ENCODE data around the gene CALML4. TPM values are rescaled to one million over a fixed set of nuclear protein-coding genes. Genes with fewer than 3 reads are reported as not detected.

CALML4 gene
- total RNA-seq, 4 donors from 2014 or later = 2.4 to 13.6 (median 4.8) TPM

DNA sequence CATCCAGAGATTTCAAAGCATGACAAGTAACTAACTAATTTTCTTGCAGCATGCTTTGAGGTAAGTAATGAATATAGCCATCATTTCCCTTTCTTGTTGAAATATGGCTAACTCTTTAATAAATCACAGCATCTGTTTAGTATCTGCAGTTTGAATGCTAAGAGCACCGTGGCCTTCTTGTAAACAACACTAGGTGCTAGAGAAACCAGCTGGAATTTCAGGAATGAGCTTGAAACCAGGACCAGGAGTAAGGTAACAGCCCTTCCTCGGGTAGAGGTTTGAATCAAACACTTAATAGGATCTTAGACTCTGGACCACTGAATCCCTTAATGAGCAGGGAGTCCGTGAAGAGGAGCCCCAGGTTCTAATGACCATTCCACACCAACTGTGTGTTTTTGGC, 13.6 kb downstream of the CALML4 start:
- peaks cover 26% of the 10 kb centered on the region for H3K36me3 ChIP-seq
- TF ChIP-seq, protein P1, sequence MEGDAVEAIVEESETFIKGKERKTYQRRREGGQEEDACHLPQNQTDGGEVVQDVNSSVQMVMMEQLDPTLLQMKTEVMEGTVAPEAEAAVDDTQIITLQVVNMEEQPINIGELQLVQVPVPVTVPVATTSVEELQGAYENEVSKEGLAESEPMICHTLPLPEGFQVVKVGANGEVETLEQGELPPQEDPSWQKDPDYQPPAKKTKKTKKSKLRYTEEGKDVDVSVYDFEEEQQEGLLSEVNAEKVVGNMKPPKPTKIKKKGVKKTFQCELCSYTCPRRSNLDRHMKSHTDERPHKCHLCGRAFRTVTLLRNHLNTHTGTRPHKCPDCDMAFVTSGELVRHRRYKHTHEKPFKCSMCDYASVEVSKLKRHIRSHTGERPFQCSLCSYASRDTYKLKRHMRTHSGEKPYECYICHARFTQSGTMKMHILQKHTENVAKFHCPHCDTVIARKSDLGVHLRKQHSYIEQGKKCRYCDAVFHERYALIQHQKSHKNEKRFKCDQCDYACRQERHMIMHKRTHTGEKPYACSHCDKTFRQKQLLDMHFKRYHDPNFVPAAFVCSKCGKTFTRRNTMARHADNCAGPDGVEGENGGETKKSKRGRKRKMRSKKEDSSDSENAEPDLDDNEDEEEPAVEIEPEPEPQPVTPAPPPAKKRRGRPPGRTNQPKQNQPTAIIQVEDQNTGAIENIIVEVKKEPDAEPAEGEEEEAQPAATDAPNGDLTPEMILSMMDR (IDR thresholded peaks at IDR 0.05) = no peak
- TF ChIP-seq POLR2A (IDR thresholded peaks at IDR 0.05) (no peak), POLR2AphosphoS5 (IDR thresholded peaks at IDR 0.05) (no peak), EP300 (IDR thresholded peaks at IDR 0.05) (no peak)
- H3K9me3 ChIP-seq = no peaks in the 10 kb centered on the region
- H3K27me3 ChIP-seq = no peaks in the 10 kb centered on the region
- 53% methylated on average over 3 of the region's 3 CpGs for WGBS
- H3K4me3 ChIP-seq = no peak overlapping the region
- H3K27ac ChIP-seq = no peak overlapping the region
- H3K4me1 ChIP-seq = peaks cover 21% of the 10 kb centered on the region
- DNase-seq (ENCODE audit: low spot score in 2 of 2) = no peak

DNA sequence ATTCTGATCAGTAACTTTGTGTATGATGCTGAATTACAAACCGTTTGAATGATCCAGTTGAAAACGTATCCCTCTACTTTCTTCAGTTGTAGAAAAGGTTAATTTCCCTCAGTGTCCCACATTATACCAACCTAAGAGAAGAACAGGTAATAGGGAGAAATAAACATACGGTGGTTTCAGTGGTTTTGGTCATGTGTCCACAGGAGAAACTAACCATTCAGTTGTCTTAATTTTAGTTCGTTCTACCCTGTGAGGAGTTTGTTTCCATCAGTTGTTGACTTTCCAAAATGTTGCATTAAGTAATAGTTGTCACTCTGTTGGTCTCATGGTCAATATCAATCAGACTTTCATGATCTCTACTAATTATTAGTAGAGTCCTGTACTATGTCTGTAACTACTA, 15.1 kb downstream of the CALML4 start:
- peaks cover 28% of the 10 kb centered on the region for H3K4me1 ChIP-seq
- no peaks in the 10 kb centered on the region for H3K27me3 ChIP-seq
- 93% methylated on average over 4 of the region's 4 CpGs for WGBS
- DNase-seq (ENCODE audit: low spot score in 2 of 2) = no peak
- no peak overlapping the region for H3K4me3 ChIP-seq
- H3K36me3 ChIP-seq = peaks cover 28% of the 10 kb centered on the region
- no peak for TF ChIP-seq EP300 (IDR thresholded peaks at IDR 0.05)
- TF ChIP-seq POLR2AphosphoS5 (IDR thresholded peaks at IDR 0.05) = no peak
- TF ChIP-seq, protein P1 (IDR thresholded peaks at IDR 0.05) = no peak
- TF ChIP-seq POLR2A (IDR thresholded peaks at IDR 0.05) = no peak
- H3K9me3 ChIP-seq = no peaks in the 10 kb centered on the region
- no peak overlapping the region for H3K27ac ChIP-seq

DNA sequence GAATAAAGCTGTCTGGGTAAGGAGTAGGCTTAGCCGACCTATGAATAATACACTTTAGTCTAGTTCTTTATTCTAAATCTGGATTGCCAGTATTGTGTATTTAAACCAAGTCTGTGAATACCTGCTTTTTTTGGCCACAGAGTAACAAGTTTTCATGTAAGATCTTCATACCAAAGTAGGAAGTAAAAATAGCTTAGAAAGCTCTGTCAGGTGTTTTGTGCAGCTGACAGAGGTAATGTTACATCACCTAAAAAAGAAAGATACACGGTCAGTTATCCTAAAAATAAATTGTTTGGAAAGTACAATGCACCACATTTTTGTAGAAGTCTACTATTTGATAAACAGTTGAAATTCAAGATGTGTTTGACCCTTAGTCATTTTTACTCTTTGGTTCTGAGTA, 16.5 kb downstream of the CALML4 start:
- WGBS = 83% methylated on average over 2 of the region's 2 CpGs
- Histone ChIP-seq H3K9me3 (no peaks in the 10 kb centered on the region), H3K27me3 (no peaks in the 10 kb centered on the region), H3K4me1 (peaks cover 28% of the 10 kb centered on the region), H3K4me3 (no peak overlapping the region), H3K36me3 (peaks cover 42% of the 10 kb centered on the region), H3K27ac (peak overlapping the region; percentile 73)
- no peak for DNase-seq (ENCODE audit: low spot score in 2 of 2)
- TF ChIP-seq EP300 (IDR thresholded peaks at IDR 0.05) = no peak
- no peak for TF ChIP-seq POLR2AphosphoS5 (IDR thresholded peaks at IDR 0.05)
- TF ChIP-seq, protein P1 (IDR thresholded peaks at IDR 0.05) = no peak
- TF ChIP-seq POLR2A (IDR thresholded peaks at IDR 0.05) = no peak

DNA sequence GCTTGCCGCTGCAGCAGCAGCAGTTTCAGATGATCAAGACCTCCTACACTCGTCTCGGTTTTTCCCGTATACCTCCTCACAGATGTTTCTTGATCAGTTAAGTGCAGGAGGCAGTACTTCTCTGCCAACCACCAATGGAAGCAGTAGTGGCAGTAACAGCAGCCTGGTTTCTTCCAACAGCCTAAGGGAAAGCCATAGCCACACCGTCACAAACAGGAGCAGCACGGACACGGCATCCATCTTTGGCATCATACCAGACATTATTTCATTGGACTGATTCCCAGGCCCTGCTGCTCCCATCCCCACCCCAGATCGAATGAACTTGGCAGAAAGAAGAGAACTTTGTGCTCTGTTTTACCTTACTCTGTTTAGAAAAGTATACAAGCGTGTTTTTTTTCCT, 17.6 kb downstream of the CALML4 start:
- DNase-seq (ENCODE audit: low spot score in 2 of 2) = no peak
- Histone ChIP-seq H3K36me3 (peaks cover 44% of the 10 kb centered on the region), H3K4me3 (peak overlapping the region; percentile 13)

DNA sequence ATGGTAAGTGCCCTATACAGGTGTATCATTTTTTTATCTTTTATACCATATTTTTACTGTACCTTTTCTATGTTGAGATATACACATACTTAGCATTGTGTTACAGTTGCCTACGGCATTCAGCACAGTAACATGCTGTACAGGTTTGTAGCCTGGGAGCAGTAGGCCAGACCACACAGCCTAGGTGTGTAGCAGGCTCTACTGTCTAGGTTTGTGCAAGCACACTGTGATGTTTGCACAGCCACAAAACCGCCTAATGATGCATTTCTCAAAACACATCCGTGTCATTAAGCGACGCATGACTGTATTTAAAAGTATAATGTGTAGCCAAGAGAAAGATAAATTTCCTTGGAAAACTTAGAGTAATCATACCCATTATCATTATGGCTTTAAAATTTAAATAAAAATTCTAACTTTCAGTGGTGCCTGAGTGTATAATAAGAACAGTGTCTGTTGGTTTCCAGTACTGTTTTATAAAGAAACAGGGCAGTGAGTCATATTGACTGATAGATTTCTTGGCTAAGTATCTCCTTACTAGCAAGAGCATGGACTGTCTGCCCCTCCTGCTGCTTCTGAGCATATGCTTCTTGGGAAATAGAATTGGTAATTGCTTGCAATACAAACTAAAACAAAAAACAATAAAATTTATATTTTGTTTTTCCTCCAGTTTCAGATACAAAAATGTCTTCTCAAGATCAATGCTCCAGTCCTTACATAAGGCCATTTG, 18.3 kb downstream of the CALML4 start:
- Histone ChIP-seq H3K4me3 (no peak overlapping the region), H3K9me3 (no peaks in the 10 kb centered on the region), H3K4me1 (peaks cover 28% of the 10 kb centered on the region), H3K27ac (peak overlapping the region; percentile 73), H3K36me3 (peaks cover 41% of the 10 kb centered on the region), H3K27me3 (no peaks in the 10 kb centered on the region)
- TF ChIP-seq, protein P1 (IDR thresholded peaks at IDR 0.05) = no peak
- no peak for TF ChIP-seq EP300 (IDR thresholded peaks at IDR 0.05)
- TF ChIP-seq POLR2AphosphoS5 (IDR thresholded peaks at IDR 0.05) = no peak
- no peak for TF ChIP-seq POLR2A (IDR thresholded peaks at IDR 0.05)
- 70% methylated on average over 5 of the region's 5 CpGs for WGBS
- DNase-seq (ENCODE audit: low spot score in 2 of 2) = no peak

More for the DNA sequence above, 17.6 kb downstream of the CALML4 start:
- H3K4me1 ChIP-seq = peaks cover 28% of the 10 kb centered on the region
- 27% methylated on average over 9 of the region's 9 CpGs for WGBS
- no peaks in the 10 kb centered on the region for H3K9me3 ChIP-seq
- H3K27ac ChIP-seq = peak overlapping the region; percentile 73
- H3K27me3 ChIP-seq = no peaks in the 10 kb centered on the region
- TF ChIP-seq EP300 (IDR thresholded peaks at IDR 0.05) = no peak
- peak in 1 of 3 donors; percentile 41 for TF ChIP-seq POLR2AphosphoS5 (IDR thresholded peaks at IDR 0.05)
- TF ChIP-seq, protein P1 (IDR thresholded peaks at IDR 0.05) = no peak
- TF ChIP-seq POLR2A (IDR thresholded peaks at IDR 0.05) = no peak
